Astrocyte (in vitro differentiated cells and primary cell): ENCODE measurements around the gene KCNJ18. TPM values are rescaled to one million over a fixed set of nuclear protein-coding genes. Genes with fewer than 3 reads are reported as not detected.
"Not testable (repeated sequence)": the region's sequence is repeated elsewhere in the genome, so short reads cannot be mapped to it uniquely, and the experiment has no call there.

Experiments
- DNase-seq: peaks from one replicate; pipeline ENCODE4 v3.0.0-alpha.2; 2010; ENCODE audit warnings: low read depth
- FAIRE-seq: peaks from 2 replicates; lab custom pipeline; 2011; peaks lifted over from hg19 to GRCh38; lab: Jason Lieb, UNC
- H2AFZ ChIP-seq: 2 replicates; pipeline ENCODE4 v1.6.0; 2012; ENCODE audit warnings: low read depth, low read length, inconsistent platforms
- H3K27ac ChIP-seq: 2 replicates; pipeline ENCODE4 v1.5.1; 2011; ENCODE audit warnings: low read depth, low read length, inconsistent platforms
- H3K27me3 ChIP-seq: 2 replicates; pipeline ENCODE4 v1.6.0; 2011; ENCODE audit warnings: low read length, inconsistent platforms; ENCODE audit not compliant: insufficient read depth
- H3K36me3 ChIP-seq: 2 replicates; pipeline ENCODE4 v1.5.1; 2011; ENCODE audit warnings: low read length, inconsistent platforms; ENCODE audit not compliant: insufficient read depth
- H3K4me1 ChIP-seq: 2 replicates; pipeline ENCODE4 v1.5.1; 2011; ENCODE audit warnings: low read length, inconsistent platforms; ENCODE audit not compliant: insufficient read depth
- H3K4me2 ChIP-seq: 2 replicates; pipeline ENCODE4 v1.6.0; 2012; ENCODE audit warnings: low read length, inconsistent platforms
- H3K4me3 ChIP-seq: 2 replicates; pipeline ENCODE4 v1.5.1; 2011; ENCODE audit warnings: low read depth, mild to moderate bottlenecking, low read length, inconsistent platforms; ENCODE audit not compliant: insufficient read depth
- H3K79me2 ChIP-seq: 2 replicates; pipeline ENCODE4 v1.6.0; 2012; ENCODE audit warnings: mild to moderate bottlenecking, low read length, inconsistent platforms; ENCODE audit not compliant: insufficient read depth
- H3K9ac ChIP-seq: 2 replicates; pipeline ENCODE4 v1.6.0; 2012; ENCODE audit warnings: mild to moderate bottlenecking, low read length, inconsistent platforms
- H3K9me3 ChIP-seq: 2 replicates; pipeline ENCODE4 v1.5.1; 2012; ENCODE audit warnings: low read depth, mild to moderate bottlenecking, low read length, inconsistent platforms; ENCODE audit not compliant: insufficient read depth
- H4K20me1 ChIP-seq: 2 replicates; pipeline ENCODE4 v1.6.0; 2012; ENCODE audit warnings: low read length, inconsistent platforms; ENCODE audit not compliant: insufficient read depth
- H3K27ac Mint-ChIP-seq: one replicate; pipeline ENCODE4 v1.8.0; 2021; ENCODE audit warnings: mild to moderate bottlenecking, mixed read lengths; ENCODE audit not compliant: unreplicated experiment
- H3K27me3 Mint-ChIP-seq: one replicate; pipeline ENCODE4 v1.8.0; 2021; ENCODE audit warnings: low read depth, mixed read lengths; ENCODE audit not compliant: unreplicated experiment
- H3K36me3 Mint-ChIP-seq: one replicate; pipeline ENCODE4 v1.8.0; 2021; ENCODE audit warnings: low read depth, mixed read lengths; ENCODE audit not compliant: unreplicated experiment
- H3K4me1 Mint-ChIP-seq: one replicate; pipeline ENCODE4 v1.8.0; 2021; ENCODE audit warnings: low read depth, mixed read lengths; ENCODE audit not compliant: unreplicated experiment
- H3K4me3 Mint-ChIP-seq: one replicate; pipeline ENCODE4 v1.8.0; 2021; ENCODE audit warnings: mild to moderate bottlenecking, moderate library complexity, mixed read lengths; ENCODE audit not compliant: unreplicated experiment
- H3K9me3 Mint-ChIP-seq: one replicate; pipeline ENCODE4 v1.8.0; 2021; ENCODE audit warnings: mild to moderate bottlenecking, mixed read lengths; ENCODE audit not compliant: unreplicated experiment
- total RNA-seq: library from RNA; stranded (reverse); gene quantifications from 2 replicates; pipeline ENCODE4 v1.2.1, GENCODE V29; 2021

The KCNJ18 gene
- total RNA-seq, 1 donor from 2014 or later, result not detected

- H3K9ac ChIP-seq, H3K4me3 ChIP-seq, H3K36me3 ChIP-seq, H3K4me1 ChIP-seq, DNase-seq, H3K4me2 ChIP-seq, H4K20me1 ChIP-seq, H3K9me3 ChIP-seq, H3K4me3 Mint-ChIP-seq, H3K27me3 Mint-ChIP-seq, H3K79me2 ChIP-seq, H3K27ac Mint-ChIP-seq, H3K27ac ChIP-seq, H3K36me3 Mint-ChIP-seq, H3K4me1 Mint-ChIP-seq, H2AFZ ChIP-seq, H3K27me3 ChIP-seq, FAIRE-seq: not testable (repeated sequence)
- peaks cover 11% of the 10 kb centered on the region for H3K9me3 Mint-ChIP-seq
Observed at GRCh38 chr17:21733931-21734330, 41.6 kb downstream of the KCNJ18 start.

GRCh38 chr17:21735814-21736213 is 43.5 kb downstream of the KCNJ18 start:
- DNase-seq, H3K4me2 ChIP-seq, H3K36me3 ChIP-seq, H3K27ac Mint-ChIP-seq, H4K20me1 ChIP-seq, H3K4me1 ChIP-seq, H2AFZ ChIP-seq, H3K4me3 Mint-ChIP-seq, H3K27me3 Mint-ChIP-seq, H3K9ac ChIP-seq, H3K27me3 ChIP-seq, FAIRE-seq, H3K9me3 ChIP-seq, H3K4me3 ChIP-seq, H3K27ac ChIP-seq, H3K4me1 Mint-ChIP-seq, H3K36me3 Mint-ChIP-seq, H3K79me2 ChIP-seq: not testable (repeated sequence)
- H3K9me3 Mint-ChIP-seq, result peaks cover 10% of the 10 kb centered on the region

- H3K9ac ChIP-seq, H3K79me2 ChIP-seq, H3K4me3 Mint-ChIP-seq, H3K4me1 Mint-ChIP-seq, H3K36me3 ChIP-seq, H3K4me3 ChIP-seq, FAIRE-seq, H3K27me3 Mint-ChIP-seq, H3K4me2 ChIP-seq, H4K20me1 ChIP-seq, H3K27ac ChIP-seq, H3K27me3 ChIP-seq, H3K9me3 ChIP-seq, H3K4me1 ChIP-seq, H3K36me3 Mint-ChIP-seq, H3K27ac Mint-ChIP-seq, H3K9me3 Mint-ChIP-seq, H2AFZ ChIP-seq, DNase-seq: not testable (repeated sequence)
Observed at GRCh38 chr17:21737015-21737580, 44.8 kb downstream of the KCNJ18 start.

GRCh38 chr17:21738241-21738640 is 45.9 kb downstream of the KCNJ18 start:
- not testable (repeated sequence) for H3K4me3 ChIP-seq, H3K9ac ChIP-seq, H3K79me2 ChIP-seq, H3K36me3 ChIP-seq, DNase-seq, H3K27me3 Mint-ChIP-seq, H3K9me3 Mint-ChIP-seq, H3K27ac ChIP-seq, H3K4me3 Mint-ChIP-seq, H3K4me1 Mint-ChIP-seq, FAIRE-seq, H2AFZ ChIP-seq, H3K27me3 ChIP-seq, H3K4me2 ChIP-seq, H3K4me1 ChIP-seq, H3K9me3 ChIP-seq, H3K36me3 Mint-ChIP-seq, H3K27ac Mint-ChIP-seq, H4K20me1 ChIP-seq

GRCh38 chr17:21738877-21739474 is 46.7 kb downstream of the KCNJ18 start:
- not testable (repeated sequence) for H3K79me2 ChIP-seq, H3K36me3 Mint-ChIP-seq, H3K27ac Mint-ChIP-seq, H3K4me1 Mint-ChIP-seq, H3K4me2 ChIP-seq, H4K20me1 ChIP-seq, H2AFZ ChIP-seq, DNase-seq, FAIRE-seq, H3K27ac ChIP-seq, H3K4me3 ChIP-seq, H3K36me3 ChIP-seq, H3K9me3 ChIP-seq, H3K4me3 Mint-ChIP-seq, H3K4me1 ChIP-seq, H3K9ac ChIP-seq, H3K27me3 Mint-ChIP-seq, H3K27me3 ChIP-seq
- peaks cover 11% of the 10 kb centered on the region for H3K9me3 Mint-ChIP-seq

- not testable (repeated sequence) for H3K27ac ChIP-seq, H3K27me3 Mint-ChIP-seq, FAIRE-seq, H3K36me3 Mint-ChIP-seq, H3K4me1 Mint-ChIP-seq, H3K4me3 Mint-ChIP-seq, H3K27ac Mint-ChIP-seq, H3K9ac ChIP-seq, H3K9me3 ChIP-seq, H3K9me3 Mint-ChIP-seq, H2AFZ ChIP-seq, H3K4me2 ChIP-seq, H3K79me2 ChIP-seq, H3K4me1 ChIP-seq, H4K20me1 ChIP-seq, H3K36me3 ChIP-seq, H3K27me3 ChIP-seq, DNase-seq, H3K4me3 ChIP-seq
Observed at GRCh38 chr17:21739485-21739884, 47.2 kb downstream of the KCNJ18 start.
